PC-3 (cell line): Measurements from ENCODE around the gene ABCB8. TPM values are rescaled to one million over a fixed set of nuclear protein-coding genes. Genes with fewer than 3 reads are reported as not detected.
A peak's percentile ranks its signal among the peaks of the same experiment; 100 is the strongest.

Experiments
- ATAC-seq: fragments of 200-7000 bp; cut with Tn5 transposase; 2 replicates; pipeline ENCODE4 v1.9.1; 2020; ENCODE audit warnings: mild to moderate bottlenecking, moderate library complexity
- BruUV-seq: library from RNA; stranded (reverse); fragments of 400-500 nt; replicated peaks from 2 replicates; lab custom pipeline; 2021; lab: Mats Ljungman, UMichigan
- CTCF ChIA-PET: fragments of 300-600 bp; sonication (Branson Sonifier 250); formaldehyde crosslinking; loops from one replicate; lab custom pipeline; 2022; ENCODE audit warnings: antibody characterized with exemption; lab: Charles Lee
- POLR2A ChIA-PET: fragments of 300-600 bp; sonication (Branson Sonifier 250); formaldehyde crosslinking; loops from one replicate; lab custom pipeline; 2022; ENCODE audit warnings: antibody characterized with exemption; ENCODE audit not compliant: unreplicated experiment; lab: Charles Lee
- DNase-seq: peaks from one replicate; pipeline ENCODE4 v3.0.0-alpha.2; 2015
- H2AFZ ChIP-seq: fragments of 300-600 bp; sonication (generic); 2 replicates; pipeline ENCODE4 v1.6.0; 2016; ENCODE audit warnings: antibody characterized with exemption, low read length
- H3F3A ChIP-seq: fragments of 300-600 bp; sonication (generic); one replicate; pipeline ENCODE4 v1.6.0; 2017; ENCODE audit warnings: antibody characterized with exemption, low read length, control low read depth, mild to moderate bottlenecking; ENCODE audit not compliant: unreplicated experiment
- H3K27ac ChIP-seq: fragments of 300-600 bp; sonication (generic); 2 replicates; pipeline ENCODE4 v1.5.1; 2016; ENCODE audit warnings: mild to moderate bottlenecking, low read length
- H3K27me3 ChIP-seq: fragments of 300-600 bp; sonication (generic); 2 replicates; pipeline ENCODE4 v1.6.1; 2016; ENCODE audit warnings: low read length, mixed read lengths
- H3K36me3 ChIP-seq: fragments of 300-600 bp; sonication (generic); 2 replicates; pipeline ENCODE4 v1.6.1; 2016; ENCODE audit warnings: low read depth, mixed run types, low read length, mixed read lengths
- H3K4me1 ChIP-seq: fragments of 300-600 bp; sonication (generic); 2 replicates; pipeline ENCODE4 v1.5.1; 2016; ENCODE audit warnings: low read length; ENCODE audit not compliant: insufficient read depth
- H3K4me2 ChIP-seq: fragments of 300-600 bp; sonication (generic); 2 replicates; pipeline ENCODE4 v1.6.0; 2016; ENCODE audit warnings: low read length
- H3K4me3 ChIP-seq: fragments of 300-600 bp; sonication (generic); 2 replicates; pipeline ENCODE4 v1.5.1; 2016; ENCODE audit warnings: mild to moderate bottlenecking, low read length, mixed read lengths
- H3K79me2 ChIP-seq: fragments of 300-600 bp; sonication (generic); 2 replicates; pipeline ENCODE4 v1.6.1; 2017; ENCODE audit warnings: low read length, mixed read lengths
- H3K9ac ChIP-seq: fragments of 300-600 bp; sonication (generic); 2 replicates; pipeline ENCODE4 v1.6.0; 2016; ENCODE audit warnings: mild to moderate bottlenecking, low read length
- H3K9me2 ChIP-seq: fragments of 300-600 bp; sonication (generic); replicated peaks from 2 replicates; pipeline ENCODE4 v1.6.1; 2016; ENCODE audit warnings: mixed run types, low read length, mixed read lengths
- H3K9me3 ChIP-seq: fragments of 300-600 bp; sonication (generic); 2 replicates; pipeline ENCODE4 v1.6.1; 2016; ENCODE audit warnings: low read length, mixed read lengths
- H4K20me1 ChIP-seq: fragments of 300-600 bp; sonication (generic); 2 replicates; pipeline ENCODE4 v1.6.1; 2016; ENCODE audit warnings: low read length, mixed read lengths
- CTCF ChIP-seq: fragments of 300-600 bp; sonication (generic); conservative IDR thresholded peaks from 2 replicates; pipeline ENCODE4 v1.5.1; 2017; ENCODE audit warnings: antibody characterized with exemption, low read depth, mild to moderate bottlenecking, low read length
- EZH2 ChIP-seq: fragments of 300-600 bp; sonication (generic); IDR thresholded peaks from one replicate; pipeline ENCODE4 v1.6.1; 2017; ENCODE audit warnings: antibody characterized with exemption, mild to moderate bottlenecking, low read length; ENCODE audit not compliant: unreplicated experiment
- EZH2phosphoT487 ChIP-seq: fragments of 300-600 bp; sonication (generic); IDR thresholded peaks from 2 replicates; pipeline ENCODE4 v1.6.1; 2018; ENCODE audit warnings: mild to moderate bottlenecking, antibody characterized with exemption, low read length, borderline replicate concordance
- intact Hi-C: fragments of 100-400 bp; cut with micrococcal nuclease; formaldehyde crosslinking; loops from 2 replicates; pipeline ENCODE4 v1.9.0; 2023
- total RNA-seq: library from RNA; depleted of rRNA; stranded (reverse); fragments of >200 nt; gene quantifications from 2 replicates; pipeline ENCODE4 v1.2.3, GENCODE V29; 2014

Gene ABCB8
- total RNA-seq, 1 experiment from 2014 or later, result 58.4 TPM

GRCh38 chr7:150990416-150991186, 37.6 kb upstream of the ABCB8 start, which contains the start of gene NOS3:
Gene NOS3, plus strand, starts transcription at chr7:150991017. Its CDS starts 2,787 bp downstream, at chr7:150993804.
- Histone ChIP-seq H3K27me3 (no peaks in the 10 kb centered on the region), H3K9me2 (no peaks in the 10 kb centered on the region), H3K36me3 (no peaks in the 10 kb centered on the region), H3K79me2 (no peaks in the 10 kb centered on the region), H3K9me3 (0 out of 2 replicates have a peak, but pooled peaks cover 6% of the 10 kb centered on the region), H3K4me1 (peaks cover 6% of the 10 kb centered on the region), H3K27ac (peak within 1 kb of the TSS; percentile 54), H3K4me2 (no peak within 1 kb of the TSS), H3F3A (no peaks in the 10 kb centered on the region), H3K9ac (no peak within 1 kb of the TSS), H3K4me3 (no peak within 1 kb of the TSS), H2AFZ (no peak within 1 kb of the TSS), H4K20me1 (no peaks in the 10 kb centered on the region)
- ChIA-PET POLR2A (no interaction called here), CTCF (interaction anchor here (0.6 kb wide), 1 partner anchor 58 kb away, joined by 3 read pairs; the partner anchor contains the start of gene ASIC3)
- TSS peak; percentile 95 for BruUV-seq
- ATAC-seq (peak; percentile 32), DNase-seq (peak; percentile 82)
- intact Hi-C loops, result no loop called here
- TF ChIP-seq CTCF, result no peak
- no peak for TF ChIP-seq EZH2phosphoT487
- TF ChIP-seq EZH2, result no peak

GRCh38 chr7:150992051-150992640, 36.1 kb upstream of the ABCB8 start:
- intact Hi-C loops, result no loop called here
- H2AFZ ChIP-seq, result no peak overlapping the region
- no peak overlapping the region for H3K9ac ChIP-seq
- TF ChIP-seq CTCF (no peak), EZH2 (no peak), EZH2phosphoT487 (no peak)
- DNase-seq, result no peak
- H3K79me2 ChIP-seq, result no peaks in the 10 kb centered on the region
- BruUV-seq, result no TSS peak
- no peak overlapping the region for H3K4me2 ChIP-seq
- POLR2A ChIA-PET, result no interaction called here
- CTCF ChIA-PET, result no interaction called here
- H3K27me3 ChIP-seq, result no peaks in the 10 kb centered on the region
- H3K4me3 ChIP-seq, result no peak overlapping the region
- H3K27ac ChIP-seq, result no peak overlapping the region
- peaks cover 6% of the 10 kb centered on the region for H3K4me1 ChIP-seq
- no peaks in the 10 kb centered on the region for H3K9me2 ChIP-seq
- no peak for ATAC-seq
- no peaks in the 10 kb centered on the region for H3K36me3 ChIP-seq
- 0 out of 2 replicates have a peak, but pooled peaks cover 6% of the 10 kb centered on the region for H3K9me3 ChIP-seq
- no peaks in the 10 kb centered on the region for H3F3A ChIP-seq
- no peaks in the 10 kb centered on the region for H4K20me1 ChIP-seq
